RWPE2 (cell line): ENCODE measurements around the gene GJC3.

Experiments
- ATAC-seq: fragments of 200-7000 bp; cut with Tn5 transposase; 3 replicates; pipeline ENCODE4 v1.9.1; 2021; ENCODE audit warnings: low read depth
- DNase-seq: peaks from one replicate; pipeline ENCODE4 v3.0.0-alpha.2; 2020; ENCODE audit warnings: low spot score
- H3K27ac ChIP-seq: fragments of 450-650 bp; 2 replicates; pipeline ENCODE4 v1.5.1; 2017; ENCODE audit warnings: mild to moderate bottlenecking; ENCODE audit not compliant: poor library complexity, severe bottlenecking
- H3K27me3 ChIP-seq: fragments of 250-450 bp; sonication (Bioruptor Pico); 2 replicates; pipeline ENCODE4 v1.5.1; 2021; ENCODE audit warnings: mild to moderate bottlenecking, moderate library complexity; ENCODE audit not compliant: insufficient read depth, poor library complexity, severe bottlenecking
- H3K36me3 ChIP-seq: fragments of 250-450 bp; sonication (Bioruptor Pico); 2 replicates; pipeline ENCODE4 v1.5.1; 2020; ENCODE audit warnings: low read depth, mild to moderate bottlenecking, moderate library complexity
- H3K4me1 ChIP-seq: fragments of 250-450 bp; sonication (Bioruptor Pico); 2 replicates; pipeline ENCODE4 v1.5.1; 2021; ENCODE audit warnings: mild to moderate bottlenecking, moderate library complexity; ENCODE audit not compliant: insufficient read depth, poor library complexity, severe bottlenecking
- H3K4me3 ChIP-seq: fragments of 250-450 bp; sonication (Bioruptor Pico); 2 replicates; pipeline ENCODE4 v1.5.1; 2021; ENCODE audit warnings: mild to moderate bottlenecking, moderate library complexity; ENCODE audit not compliant: severe bottlenecking
- H3K9me3 ChIP-seq: fragments of 250-450 bp; sonication (Bioruptor Pico); 2 replicates; pipeline ENCODE4 v1.5.1; 2021; ENCODE audit warnings: mild to moderate bottlenecking, moderate library complexity; ENCODE audit not compliant: severe bottlenecking
- CTCF ChIP-seq: fragments of 450-650 bp; IDR thresholded peaks from one replicate; pipeline ENCODE4 v1.5.1; 2017; ENCODE audit warnings: mild to moderate bottlenecking, moderate library complexity; ENCODE audit not compliant: poor library complexity, severe bottlenecking

GJC3 gene

GRCh38 chr7:99899830-99900519, 29.4 kb downstream of the GJC3 start:
- TF ChIP-seq CTCF, result no peak
- no peak for ATAC-seq
- DNase-seq, result no peak
- Histone ChIP-seq H3K36me3 (peaks cover 45% of the 10 kb centered on the region), H3K27ac (no peak overlapping the region), H3K9me3 (no peaks in the 10 kb centered on the region), H3K4me3 (no peak overlapping the region), H3K4me1 (no peaks in the 10 kb centered on the region), H3K27me3 (no peaks in the 10 kb centered on the region)

DNA sequence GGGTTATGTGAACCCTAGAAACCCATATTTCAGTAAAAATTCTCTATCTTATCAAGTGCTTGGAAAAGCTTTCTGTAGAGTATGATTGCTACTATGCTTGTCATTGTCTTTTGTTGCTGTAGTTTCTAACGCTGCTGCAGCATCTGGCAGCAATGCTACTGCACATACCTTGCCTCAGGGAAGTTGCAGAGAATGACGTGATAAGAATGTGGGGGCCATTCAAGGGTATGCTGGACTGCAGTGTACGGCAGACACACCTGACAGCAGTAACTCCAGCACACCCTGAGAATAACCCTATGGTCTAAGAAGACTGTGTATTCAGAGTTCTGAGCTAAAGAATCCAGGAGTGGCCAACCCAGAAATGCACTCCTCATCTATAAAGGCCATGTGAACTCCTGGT, 30.6 kb downstream of the GJC3 start:
- H3K4me3 ChIP-seq, result no peak overlapping the region

DNA sequence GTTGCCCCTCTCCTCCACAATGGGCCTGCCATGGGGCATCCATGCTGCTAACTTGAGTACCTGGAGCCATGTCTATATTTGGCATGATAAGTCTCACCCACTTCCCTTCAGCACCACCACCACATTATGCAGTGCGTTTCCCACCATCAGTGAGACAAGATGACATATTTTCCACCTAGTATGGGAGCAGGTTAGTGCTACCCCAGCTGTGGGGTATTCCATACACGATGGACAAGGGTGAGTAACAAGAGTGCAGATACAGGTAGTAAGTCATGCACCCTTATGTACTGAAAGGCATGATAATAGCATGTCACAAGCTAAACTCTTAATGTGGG, 31.4 kb downstream of the GJC3 start:
- no peaks in the 10 kb centered on the region for H3K4me1 ChIP-seq
- no peak for TF ChIP-seq CTCF
- DNase-seq (no peak), ATAC-seq (no peak)
- H3K27me3 ChIP-seq, result no peaks in the 10 kb centered on the region
- no peak overlapping the region for H3K4me3 ChIP-seq
- peaks cover 31% of the 10 kb centered on the region for H3K36me3 ChIP-seq
- H3K27ac ChIP-seq, result no peak overlapping the region
- no peaks in the 10 kb centered on the region for H3K9me3 ChIP-seq

More for the DNA sequence above, 30.6 kb downstream of the GJC3 start:
- no peak overlapping the region for H3K27ac ChIP-seq
- no peak for TF ChIP-seq CTCF
- H3K36me3 ChIP-seq, result peaks cover 40% of the 10 kb centered on the region
- no peaks in the 10 kb centered on the region for H3K9me3 ChIP-seq
- no peaks in the 10 kb centered on the region for H3K27me3 ChIP-seq
- ATAC-seq (peak; percentile 21; the same call in 1 of the 3 replicates), DNase-seq (no peak)
- H3K4me1 ChIP-seq, result no peaks in the 10 kb centered on the region

GRCh38 chr7:99897322-99898022, 31.9 kb downstream of the GJC3 start:
- no peak for DNase-seq
- ATAC-seq, result no peak
- Histone ChIP-seq H3K27me3 (no peaks in the 10 kb centered on the region), H3K36me3 (peaks cover 26% of the 10 kb centered on the region), H3K9me3 (no peaks in the 10 kb centered on the region), H3K4me3 (no peak overlapping the region), H3K27ac (no peak overlapping the region), H3K4me1 (no peaks in the 10 kb centered on the region)
- TF ChIP-seq CTCF, result no peak

DNA sequence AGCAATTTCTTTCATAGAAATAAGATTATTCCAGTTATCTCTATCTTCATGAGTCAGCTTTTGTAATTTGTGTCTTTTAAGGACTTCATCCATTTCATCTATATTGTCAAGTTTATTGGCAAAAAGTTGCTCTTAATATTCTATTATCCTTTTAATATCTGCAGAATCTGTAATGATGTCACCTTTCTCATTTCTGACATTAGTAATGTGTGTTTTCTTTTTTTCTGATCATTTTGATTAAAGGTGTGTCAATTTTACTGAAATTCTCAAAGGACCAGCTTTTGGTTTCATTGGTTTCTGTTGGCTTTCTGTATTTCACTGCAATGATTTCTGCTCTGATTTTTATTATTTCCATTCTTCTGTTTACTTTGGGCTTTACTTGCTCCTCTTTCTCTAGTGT, 34.7 kb downstream of the GJC3 start:
- no peaks in the 10 kb centered on the region for H3K4me1 ChIP-seq

More for the DNA sequence above, 34.7 kb downstream of the GJC3 start:
- DNase-seq (no peak), ATAC-seq (no peak)
- no peaks in the 10 kb centered on the region for H3K36me3 ChIP-seq
- H3K27ac ChIP-seq, result no peak overlapping the region
- TF ChIP-seq CTCF, result no peak
- H3K27me3 ChIP-seq, result no peaks in the 10 kb centered on the region
- no peaks in the 10 kb centered on the region for H3K9me3 ChIP-seq
- H3K4me3 ChIP-seq, result no peak overlapping the region
